8988T (cell line): ENCODE measurements around the gene INSYN2B.

Experiments
- DNase-seq: peaks from one replicate; pipeline ENCODE4 v3.0.0; 2011

Gene INSYN2B

GRCh38 chr5:169922474-169922873 lies 57.8 kb downstream of the INSYN2B start:
- DNase-seq: no peak

- no peak for DNase-seq
These were observed 58.3 kb downstream of the INSYN2B start for GRCh38 chr5:169921949-169922348.

GRCh38 chr5:169921384-169921783 lies 58.9 kb downstream of the INSYN2B start:
- DNase-seq: no peak

- no peak for DNase-seq
These were observed 59.8 kb downstream of the INSYN2B start for GRCh38 chr5:169920474-169920873.

- DNase-seq: no peak
These were observed 62.1 kb downstream of the INSYN2B start for GRCh38 chr5:169918228-169918627.

GRCh38 chr5:169917500-169917899 lies 62.8 kb downstream of the INSYN2B start:
- no peak for DNase-seq

GRCh38 chr5:169914766-169915165 lies 65.5 kb downstream of the INSYN2B start:
- DNase-seq: no peak

- no peak for DNase-seq
These were observed 66.8 kb downstream of the INSYN2B start for GRCh38 chr5:169913479-169913878.

- DNase-seq: no peak
These were observed 68.7 kb downstream of the INSYN2B start for GRCh38 chr5:169911448-169912212.

- no peak for DNase-seq
These were observed 69.9 kb downstream of the INSYN2B start for GRCh38 chr5:169910393-169910792.

GRCh38 chr5:169909945-169910344 lies 70.3 kb downstream of the INSYN2B start:
- DNase-seq: no peak

- DNase-seq: no peak
These were observed 71.4 kb downstream of the INSYN2B start for GRCh38 chr5:169908864-169909263.

GRCh38 chr5:169906745-169907649 lies 73.3 kb downstream of the INSYN2B start:
- DNase-seq: no peak

- no peak for DNase-seq
These were observed 75.3 kb downstream of the INSYN2B start for GRCh38 chr5:169905017-169905416.

- DNase-seq: no peak
These were observed 75.8 kb downstream of the INSYN2B start for GRCh38 chr5:169904508-169904907.

GRCh38 chr5:169904059-169904458 lies 76.2 kb downstream of the INSYN2B start:
- no peak for DNase-seq

GRCh38 chr5:169901896-169902295 lies 78.4 kb downstream of the INSYN2B start:
- no peak for DNase-seq

GRCh38 chr5:169897481-169897880 lies 82.8 kb downstream of the INSYN2B start:
- DNase-seq: no peak

GRCh38 chr5:169895926-169896325 lies 84.4 kb downstream of the INSYN2B start:
- no peak for DNase-seq

- no peak for DNase-seq
These were observed 86.7 kb downstream of the INSYN2B start for GRCh38 chr5:169893571-169893970.

- DNase-seq: no peak
These were observed 87.3 kb downstream of the INSYN2B start for GRCh38 chr5:169893010-169893409.

- DNase-seq: no peak
These were observed 90.7 kb downstream of the INSYN2B start for GRCh38 chr5:169889572-169889971.

GRCh38 chr5:169886677-169887076 lies 93.6 kb downstream of the INSYN2B start:
- no peak for DNase-seq

- DNase-seq: no peak
These were observed 94.3 kb downstream of the INSYN2B start for GRCh38 chr5:169886033-169886432.
